ENCODE data around the gene PRKAA1. TPM values are rescaled to one million over a fixed set of nuclear protein-coding genes. Genes with fewer than 3 reads are reported as not detected.

PRKAA1 gene
- polyA plus RNA-seq, 1 of the 3 experiments (the other 2 are of a cell fraction) = 23.2 TPM

DNA sequence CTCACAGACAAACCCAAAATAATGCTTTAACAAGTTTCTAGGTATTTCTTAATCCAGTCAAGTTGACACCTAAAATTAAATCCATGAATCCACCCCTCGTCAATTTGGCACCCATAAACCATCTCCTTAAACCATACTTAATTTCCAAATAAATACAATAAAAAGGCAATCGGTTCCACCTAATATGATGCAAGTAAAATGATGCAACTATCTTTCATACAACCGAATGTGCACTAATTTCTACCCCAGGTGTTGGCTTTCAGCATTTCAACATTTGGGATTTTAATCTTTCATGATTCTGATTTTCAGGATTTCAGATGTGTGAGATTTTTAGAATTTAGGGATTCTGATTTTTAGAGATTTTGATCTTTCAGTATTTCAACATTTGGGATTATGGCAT lies 17.3 kb downstream of the PRKAA1 start:
- CTCF ChIA-PET = interaction anchor here (0.6 kb wide), 1 partner anchor 700 kb away, joined by 3 read pairs; no protein-coding TSS in a partner anchor
- no peak for DNase-seq
- Histone ChIP-seq H3F3A (replicated peaks; ENCODE audit: insufficient read depth) (peaks cover 8% of the 10 kb centered on the region), H3K4me2 (no peak overlapping the region), H3K9me2 (no peaks in the 10 kb centered on the region), H3K4me1 (ENCODE audit: control insufficient read depth in 1 of 2, insufficient read depth in 2 of 2, low read depth in 1 of 2, low read length in 1 of 2) (peaks cover 0 to 11% of the 10 kb centered on the region in 2 experiments; a peak in 2 of 4 replicates), H4K20me1 (ENCODE audit: insufficient read depth) (peaks cover 71% of the 10 kb centered on the region), H3K27me3 (ENCODE audit: insufficient read depth) (no peaks in the 10 kb centered on the region), H2AFZ (ENCODE audit: low read depth) (no peak overlapping the region), H3K36me3 (replicated peaks in 1 of 2; ENCODE audit: control insufficient read depth in 1 of 2, insufficient read depth in 2 of 2, low read length in 1 of 2) (peaks cover 7 to 20% of the 10 kb centered on the region in 2 experiments), H3K9me3 (no peaks in the 10 kb centered on the region), H3K4me3 (ENCODE audit: low read depth in 2 of 2, low read length in 1 of 2) (no peak overlapping the region), H3K27ac (ENCODE audit: low read depth in 2 of 2, low read length in 1 of 2) (no peak overlapping the region), H3K79me2 (ENCODE audit: insufficient read depth) (peaks cover 98% of the 10 kb centered on the region), H3K9ac (no peak overlapping the region)
- WGBS (ENCODE audit: low lambda C conversion rate) = 84% methylated on average over 3 of the region's 3 CpGs
- TF ChIP-seq POLR2AphosphoS5 (IDR thresholded peaks at IDR 0.05; ENCODE audit: low read depth, low read length) (no peak), GABPA (IDR thresholded peaks at IDR 0.05; ENCODE audit: low read depth) (no peak), FOXM1 (IDR thresholded peaks at IDR 0.05; ENCODE audit: low read depth) (no peak), FOXJ3 (CRISPR knock-in tag; IDR thresholded peaks at IDR 0.05) (no peak)
- TF ChIP-seq, protein P1, sequence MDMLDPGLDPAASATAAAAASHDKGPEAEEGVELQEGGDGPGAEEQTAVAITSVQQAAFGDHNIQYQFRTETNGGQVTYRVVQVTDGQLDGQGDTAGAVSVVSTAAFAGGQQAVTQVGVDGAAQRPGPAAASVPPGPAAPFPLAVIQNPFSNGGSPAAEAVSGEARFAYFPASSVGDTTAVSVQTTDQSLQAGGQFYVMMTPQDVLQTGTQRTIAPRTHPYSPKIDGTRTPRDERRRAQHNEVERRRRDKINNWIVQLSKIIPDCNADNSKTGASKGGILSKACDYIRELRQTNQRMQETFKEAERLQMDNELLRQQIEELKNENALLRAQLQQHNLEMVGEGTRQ (IDR thresholded peaks at IDR 0.05; ENCODE audit: borderline replicate concordance, low read depth, low read length) = no peak
- TF ChIP-seq, protein P2, sequence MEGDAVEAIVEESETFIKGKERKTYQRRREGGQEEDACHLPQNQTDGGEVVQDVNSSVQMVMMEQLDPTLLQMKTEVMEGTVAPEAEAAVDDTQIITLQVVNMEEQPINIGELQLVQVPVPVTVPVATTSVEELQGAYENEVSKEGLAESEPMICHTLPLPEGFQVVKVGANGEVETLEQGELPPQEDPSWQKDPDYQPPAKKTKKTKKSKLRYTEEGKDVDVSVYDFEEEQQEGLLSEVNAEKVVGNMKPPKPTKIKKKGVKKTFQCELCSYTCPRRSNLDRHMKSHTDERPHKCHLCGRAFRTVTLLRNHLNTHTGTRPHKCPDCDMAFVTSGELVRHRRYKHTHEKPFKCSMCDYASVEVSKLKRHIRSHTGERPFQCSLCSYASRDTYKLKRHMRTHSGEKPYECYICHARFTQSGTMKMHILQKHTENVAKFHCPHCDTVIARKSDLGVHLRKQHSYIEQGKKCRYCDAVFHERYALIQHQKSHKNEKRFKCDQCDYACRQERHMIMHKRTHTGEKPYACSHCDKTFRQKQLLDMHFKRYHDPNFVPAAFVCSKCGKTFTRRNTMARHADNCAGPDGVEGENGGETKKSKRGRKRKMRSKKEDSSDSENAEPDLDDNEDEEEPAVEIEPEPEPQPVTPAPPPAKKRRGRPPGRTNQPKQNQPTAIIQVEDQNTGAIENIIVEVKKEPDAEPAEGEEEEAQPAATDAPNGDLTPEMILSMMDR (IDR thresholded peaks at IDR 0.05) = no peak
- POLR2A ChIA-PET = no interaction called here

DNA sequence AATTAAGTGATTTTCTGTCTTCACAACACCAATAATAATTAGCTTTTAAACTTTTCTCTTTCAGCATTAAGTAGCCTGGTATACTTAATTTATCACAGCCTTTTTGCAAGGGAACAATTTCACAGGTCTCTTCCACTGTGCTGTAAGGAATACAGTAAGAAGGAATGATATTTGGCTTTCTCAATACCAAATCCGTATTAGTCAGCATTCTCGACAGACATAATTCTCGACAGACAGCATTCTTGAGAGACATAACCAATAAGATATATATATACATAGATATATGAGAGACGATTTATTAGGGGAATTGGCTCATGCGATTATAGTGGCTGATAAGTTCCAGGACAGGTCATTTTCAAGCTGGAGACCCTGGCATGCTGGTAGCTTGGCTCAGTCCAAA lies 18.0 kb downstream of the PRKAA1 start:
- Histone ChIP-seq H4K20me1 (ENCODE audit: insufficient read depth) (peaks cover 65% of the 10 kb centered on the region), H3K9ac (no peak overlapping the region), H3K9me3 (no peaks in the 10 kb centered on the region), H3K9me2 (no peaks in the 10 kb centered on the region), H3K79me2 (ENCODE audit: insufficient read depth) (peaks cover 97% of the 10 kb centered on the region), H3K4me3 (ENCODE audit: low read depth in 2 of 2, low read length in 1 of 2) (no peak overlapping the region), H3K36me3 (replicated peaks in 1 of 2; ENCODE audit: control insufficient read depth in 1 of 2, insufficient read depth in 2 of 2, low read length in 1 of 2) (peaks cover 14 to 25% of the 10 kb centered on the region in 2 experiments), H2AFZ (ENCODE audit: low read depth) (no peak overlapping the region), H3F3A (replicated peaks; ENCODE audit: insufficient read depth) (peaks cover 12% of the 10 kb centered on the region), H3K27ac (ENCODE audit: low read depth in 2 of 2, low read length in 1 of 2) (no peak overlapping the region), H3K4me2 (no peak overlapping the region), H3K4me1 (ENCODE audit: control insufficient read depth in 1 of 2, insufficient read depth in 2 of 2, low read depth in 1 of 2, low read length in 1 of 2) (peaks cover 0 to 11% of the 10 kb centered on the region in 2 experiments; a peak in 2 of 4 replicates), H3K27me3 (ENCODE audit: insufficient read depth) (no peaks in the 10 kb centered on the region)
- POLR2A ChIA-PET = no interaction called here
- DNase-seq = no peak
- no peak for TF ChIP-seq RFX5 (IDR thresholded peaks at IDR 0.05; ENCODE audit: low read length)
- TF ChIP-seq, protein P2 (IDR thresholded peaks at IDR 0.05) = no peak
- TF ChIP-seq RXRA (IDR thresholded peaks at IDR 0.05; ENCODE audit: borderline replicate concordance, low read depth) = no peak
- TF ChIP-seq GABPA (IDR thresholded peaks at IDR 0.05; ENCODE audit: low read depth) = no peak
- TF ChIP-seq TAF1 (IDR thresholded peaks at IDR 0.05; ENCODE audit: borderline replicate concordance, low read depth, low read length) = no peak
- TF ChIP-seq NRF1 (IDR thresholded peaks at IDR 0.05; ENCODE audit: low read depth, low read length) = no peak
- CTCF ChIA-PET = no interaction called here
- 84% methylated on average over 5 of the region's 5 CpGs for WGBS (ENCODE audit: low lambda C conversion rate)
